ENCODE results near the gene NPTN.

Gene NPTN

DNA sequence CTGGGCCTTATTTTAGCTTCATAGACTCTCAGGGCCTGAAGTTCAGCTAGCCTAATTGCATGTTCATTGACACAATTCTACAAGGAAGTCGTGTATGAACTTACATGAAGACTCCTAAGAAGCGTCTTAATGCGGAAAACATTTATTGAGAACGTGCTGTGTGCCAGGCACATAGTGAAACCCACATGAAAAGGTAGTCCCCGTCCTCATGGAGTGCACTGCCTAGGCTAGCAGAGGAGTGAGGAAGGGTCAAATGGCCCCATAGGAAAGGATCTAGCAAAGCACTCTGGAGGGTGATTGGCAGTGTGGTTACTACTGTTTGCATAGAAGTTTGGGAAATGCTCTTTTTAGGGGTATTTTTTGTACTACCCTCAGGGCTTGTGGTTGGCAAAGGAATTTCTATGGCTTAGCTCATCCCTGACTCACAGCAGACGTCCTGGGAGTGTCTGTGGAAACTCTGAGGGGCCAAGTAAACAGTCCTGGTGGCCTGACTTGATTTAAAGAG lies 854 bp upstream of the NPTN start:
- H3K27ac ChIP-seq (ENCODE audit: low read depth, low read length) = no peak overlapping the region
- no peaks in the 10 kb centered on the region for H3K9me3 ChIP-seq (ENCODE audit: control insufficient read depth in 1 of 2, low read length in 2 of 2)
- peak overlapping the region; percentile 33 to 80 for H3K9ac ChIP-seq (ENCODE audit: low read depth in 1 of 2, low read length in 2 of 2)
- no peaks in the 10 kb centered on the region for H3K27me3 ChIP-seq (ENCODE audit: control insufficient read depth in 1 of 2, insufficient read depth in 2 of 2, low read length in 2 of 2)
- H3K36me3 ChIP-seq (ENCODE audit: control insufficient read depth in 1 of 2, insufficient read depth in 2 of 2, low read length in 2 of 2) = no peaks in the 10 kb centered on the region
- H3K4me3 ChIP-seq (ENCODE audit: low read depth in 1 of 2, low read length in 2 of 2) = peak overlapping the region; percentile 61 to 79
- peaks cover 31 to 40% of the 10 kb centered on the region in 2 donors for H3K4me1 ChIP-seq (ENCODE audit: control insufficient read depth in 1 of 2, insufficient read depth in 2 of 2, low read length in 2 of 2)

DNA sequence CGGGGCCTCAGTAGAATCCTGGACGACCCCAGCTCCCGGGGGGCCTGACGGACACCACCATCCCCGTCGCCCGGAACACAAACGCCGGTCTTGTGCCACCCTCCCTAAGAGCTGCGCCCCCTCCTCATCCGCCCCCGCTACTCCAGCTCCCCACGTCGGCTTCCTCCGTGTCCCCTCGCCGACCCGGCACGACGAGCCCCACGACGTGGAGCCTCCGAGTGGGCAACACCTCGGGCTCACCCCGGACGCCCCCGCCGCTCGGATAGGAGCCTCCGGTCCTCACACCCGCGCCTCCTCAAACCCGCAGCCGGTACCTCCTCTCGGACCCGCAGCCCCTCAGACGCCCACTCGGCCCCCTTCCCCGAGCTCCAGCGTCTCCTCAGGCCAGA lies 525 bp downstream of the NPTN start:
- no peaks in the 10 kb centered on the region for H3K36me3 ChIP-seq (ENCODE audit: control insufficient read depth in 1 of 2, insufficient read depth in 2 of 2, low read length in 2 of 2)
- no peaks in the 10 kb centered on the region for H3K9me3 ChIP-seq (ENCODE audit: control insufficient read depth in 1 of 2, low read length in 2 of 2)
- peak overlapping the region; percentile 72 for H3K27ac ChIP-seq (ENCODE audit: low read depth, low read length)
- peak overlapping the region; percentile 83 to 92 for H3K4me3 ChIP-seq (ENCODE audit: low read depth in 1 of 2, low read length in 2 of 2)
- peak overlapping the region; percentile 56 to 83 for H3K9ac ChIP-seq (ENCODE audit: low read depth in 1 of 2, low read length in 2 of 2)
- peaks cover 34 to 51% of the 10 kb centered on the region in 2 donors for H3K4me1 ChIP-seq (ENCODE audit: control insufficient read depth in 1 of 2, insufficient read depth in 2 of 2, low read length in 2 of 2)
- no peaks in the 10 kb centered on the region for H3K27me3 ChIP-seq (ENCODE audit: control insufficient read depth in 1 of 2, insufficient read depth in 2 of 2, low read length in 2 of 2)

GRCh38 chr15:73631915-73632669 lies 1.1 kb downstream of the NPTN start:
- Histone ChIP-seq H3K4me3 (ENCODE audit: low read depth in 1 of 2, low read length in 2 of 2) (peak overlapping the region; percentile 83 to 92), H3K27me3 (ENCODE audit: control insufficient read depth in 1 of 2, insufficient read depth in 2 of 2, low read length in 2 of 2) (no peaks in the 10 kb centered on the region), H3K36me3 (ENCODE audit: control insufficient read depth in 1 of 2, insufficient read depth in 2 of 2, low read length in 2 of 2) (no peaks in the 10 kb centered on the region), H3K9me3 (ENCODE audit: control insufficient read depth in 1 of 2, low read length in 2 of 2) (no peaks in the 10 kb centered on the region), H3K9ac (ENCODE audit: low read depth in 1 of 2, low read length in 2 of 2) (peak overlapping the region; percentile 56 to 83), H3K27ac (ENCODE audit: low read depth, low read length) (peak overlapping the region; percentile 72), H3K4me1 (ENCODE audit: control insufficient read depth in 1 of 2, insufficient read depth in 2 of 2, low read length in 2 of 2) (peaks cover 34 to 57% of the 10 kb centered on the region in 2 donors)

DNA sequence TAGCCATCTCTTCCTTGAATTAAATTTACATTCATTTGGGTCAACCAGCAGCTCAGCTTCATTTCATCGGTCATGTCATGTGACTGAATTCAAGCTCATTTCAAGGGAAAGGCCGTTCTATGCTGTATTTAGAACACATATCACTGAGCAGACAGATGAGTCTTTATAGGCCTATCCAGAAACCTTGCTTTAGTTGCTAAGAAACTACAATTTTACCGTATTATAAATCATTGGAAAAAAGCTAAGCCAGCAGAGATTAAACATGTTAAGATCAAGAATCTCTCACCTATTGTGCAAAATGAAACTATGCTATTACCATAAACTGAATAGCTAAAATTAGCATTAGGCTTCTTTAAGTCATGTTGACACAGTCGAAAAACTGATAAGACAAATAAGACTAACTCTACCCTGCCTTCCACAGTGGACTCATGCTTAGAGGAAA lies 2.2 kb downstream of the NPTN start:
- Histone ChIP-seq H3K4me3 (ENCODE audit: low read depth in 1 of 2, low read length in 2 of 2) (peak overlapping the region; percentile 83 to 92), H3K36me3 (ENCODE audit: control insufficient read depth in 1 of 2, insufficient read depth in 2 of 2, low read length in 2 of 2) (no peaks in the 10 kb centered on the region), H3K9ac (ENCODE audit: low read depth in 1 of 2, low read length in 2 of 2) (peak overlapping the region; percentile 35 to 83), H3K27ac (ENCODE audit: low read depth, low read length) (no peak overlapping the region), H3K4me1 (ENCODE audit: control insufficient read depth in 1 of 2, insufficient read depth in 2 of 2, low read length in 2 of 2) (peaks cover 34 to 64% of the 10 kb centered on the region in 2 donors), H3K9me3 (ENCODE audit: control insufficient read depth in 1 of 2, low read length in 2 of 2) (no peaks in the 10 kb centered on the region), H3K27me3 (ENCODE audit: control insufficient read depth in 1 of 2, insufficient read depth in 2 of 2, low read length in 2 of 2) (no peaks in the 10 kb centered on the region)

DNA sequence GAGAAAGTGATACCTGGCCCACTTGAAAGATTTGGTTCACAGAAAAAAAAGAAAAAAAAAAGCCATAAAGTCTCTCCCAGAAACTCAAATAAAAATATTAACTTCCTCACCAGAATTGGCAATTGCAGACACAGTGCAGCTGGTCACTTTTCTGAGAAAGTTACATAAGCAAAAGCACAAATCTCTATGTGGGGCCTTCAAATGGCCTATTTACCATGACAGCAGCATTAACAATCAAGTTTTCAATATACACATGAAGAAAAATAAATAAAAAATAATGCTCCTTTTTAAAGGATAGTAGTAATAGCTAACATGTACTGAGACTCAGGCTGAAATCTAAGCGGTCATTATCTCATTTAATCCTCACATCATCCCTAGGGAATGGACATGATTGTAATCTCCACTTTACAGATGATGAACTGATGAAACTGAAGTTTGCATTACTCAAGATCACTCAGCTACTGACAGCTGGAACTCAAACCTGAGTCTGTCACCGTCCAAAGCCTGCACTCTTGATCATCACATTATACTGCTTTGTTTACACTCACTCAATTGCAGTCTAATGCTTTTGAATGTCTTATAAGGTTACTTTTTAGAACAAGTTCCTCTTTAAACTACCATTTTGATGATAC lies 3.3 kb downstream of the NPTN start:
- Histone ChIP-seq H3K4me3 (ENCODE audit: low read depth in 1 of 2, low read length in 2 of 2) (peak overlapping the region; percentile 4 to 83), H3K27ac (ENCODE audit: low read depth, low read length) (no peak overlapping the region), H3K9ac (ENCODE audit: low read depth in 1 of 2, low read length in 2 of 2) (peak overlapping the region in 1 of 2 donors; percentile 83), H3K9me3 (ENCODE audit: control insufficient read depth in 1 of 2, low read length in 2 of 2) (no peaks in the 10 kb centered on the region), H3K27me3 (ENCODE audit: control insufficient read depth in 1 of 2, insufficient read depth in 2 of 2, low read length in 2 of 2) (no peaks in the 10 kb centered on the region), H3K36me3 (ENCODE audit: control insufficient read depth in 1 of 2, insufficient read depth in 2 of 2, low read length in 2 of 2) (no peaks in the 10 kb centered on the region), H3K4me1 (ENCODE audit: control insufficient read depth in 1 of 2, insufficient read depth in 2 of 2, low read length in 2 of 2) (peaks cover 34 to 70% of the 10 kb centered on the region in 2 donors)

DNA sequence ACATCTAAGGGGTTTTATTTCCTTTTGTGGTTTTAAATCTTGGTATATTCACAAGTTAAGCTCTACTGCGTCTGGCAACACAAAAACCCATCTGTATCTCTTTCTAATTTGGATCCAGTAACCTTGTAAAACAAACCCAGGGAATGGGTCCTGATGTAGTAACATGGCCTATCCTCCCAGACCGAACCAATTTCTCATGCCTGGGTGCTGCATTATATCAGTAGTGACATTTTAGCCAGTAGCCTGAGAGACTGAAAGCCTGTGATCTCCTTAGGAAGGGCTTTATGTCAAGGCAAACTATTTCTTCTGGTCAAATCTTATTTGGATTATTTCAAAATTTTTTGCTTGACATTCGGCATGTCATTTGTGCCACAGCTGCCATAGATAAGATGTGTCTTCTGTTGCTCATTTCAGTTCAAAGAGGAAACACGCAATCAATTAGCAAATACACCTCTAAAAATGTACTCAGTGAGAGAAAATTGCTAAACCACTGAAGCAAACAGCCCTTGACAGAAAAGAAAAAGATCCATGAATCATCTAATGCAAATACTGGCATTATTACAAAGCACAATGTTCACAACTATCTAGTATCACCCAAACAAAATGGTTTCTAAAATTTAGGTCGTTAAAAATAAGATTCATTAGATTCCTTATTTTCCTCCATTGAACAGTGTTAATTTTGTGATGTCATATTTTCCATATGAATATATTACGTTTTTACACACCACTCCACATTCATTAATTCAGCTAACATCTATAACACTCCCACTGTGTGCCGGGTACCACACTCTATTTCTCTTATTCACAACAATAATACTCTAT lies 4.0 kb downstream of the NPTN start:
- no peaks in the 10 kb centered on the region for H3K36me3 ChIP-seq (ENCODE audit: control insufficient read depth in 1 of 2, insufficient read depth in 2 of 2, low read length in 2 of 2)
- no peaks in the 10 kb centered on the region for H3K27me3 ChIP-seq (ENCODE audit: control insufficient read depth in 1 of 2, insufficient read depth in 2 of 2, low read length in 2 of 2)
- H3K4me1 ChIP-seq (ENCODE audit: control insufficient read depth in 1 of 2, insufficient read depth in 2 of 2, low read length in 2 of 2) = peaks cover 33 to 73% of the 10 kb centered on the region in 2 donors
- no peak overlapping the region for H3K27ac ChIP-seq (ENCODE audit: low read depth, low read length)
- H3K9me3 ChIP-seq (ENCODE audit: control insufficient read depth in 1 of 2, low read length in 2 of 2) = no peaks in the 10 kb centered on the region
- peak overlapping the region in 1 of 2 donors; percentile 83 for H3K4me3 ChIP-seq (ENCODE audit: low read depth in 1 of 2, low read length in 2 of 2)
- H3K9ac ChIP-seq (ENCODE audit: low read depth in 1 of 2, low read length in 2 of 2) = peak overlapping the region in 1 of 2 donors; percentile 3

DNA sequence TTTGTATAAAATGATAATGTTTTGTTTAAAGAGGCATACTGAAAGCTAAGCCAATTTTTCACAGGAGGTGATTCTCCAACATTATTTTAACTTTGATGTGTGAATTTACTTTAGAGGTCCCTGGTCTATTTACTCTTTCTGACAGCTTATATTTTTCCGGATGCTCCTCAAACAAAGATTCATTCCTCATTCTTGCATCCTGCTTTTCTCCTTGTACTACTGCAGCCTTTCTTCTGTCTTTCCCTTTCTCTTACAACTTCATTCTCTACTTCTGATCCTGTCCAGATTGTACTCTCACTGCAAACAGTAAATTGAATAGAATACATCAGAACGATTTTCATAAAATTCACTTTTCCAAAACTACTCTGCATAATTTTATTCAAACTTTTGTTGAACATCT lies 5.1 kb downstream of the NPTN start:
- H3K27me3 ChIP-seq (ENCODE audit: control insufficient read depth in 1 of 2, insufficient read depth in 2 of 2, low read length in 2 of 2) = no peaks in the 10 kb centered on the region
- H3K36me3 ChIP-seq (ENCODE audit: control insufficient read depth in 1 of 2, insufficient read depth in 2 of 2, low read length in 2 of 2) = no peaks in the 10 kb centered on the region
- peaks cover 27 to 70% of the 10 kb centered on the region in 2 donors for H3K4me1 ChIP-seq (ENCODE audit: control insufficient read depth in 1 of 2, insufficient read depth in 2 of 2, low read length in 2 of 2)
- H3K27ac ChIP-seq (ENCODE audit: low read depth, low read length) = no peak overlapping the region
- H3K4me3 ChIP-seq (ENCODE audit: low read depth in 1 of 2, low read length in 2 of 2) = no peak overlapping the region
- H3K9ac ChIP-seq (ENCODE audit: low read depth in 1 of 2, low read length in 2 of 2) = no peak overlapping the region
- H3K9me3 ChIP-seq (ENCODE audit: control insufficient read depth in 1 of 2, low read length in 2 of 2) = no peaks in the 10 kb centered on the region

DNA sequence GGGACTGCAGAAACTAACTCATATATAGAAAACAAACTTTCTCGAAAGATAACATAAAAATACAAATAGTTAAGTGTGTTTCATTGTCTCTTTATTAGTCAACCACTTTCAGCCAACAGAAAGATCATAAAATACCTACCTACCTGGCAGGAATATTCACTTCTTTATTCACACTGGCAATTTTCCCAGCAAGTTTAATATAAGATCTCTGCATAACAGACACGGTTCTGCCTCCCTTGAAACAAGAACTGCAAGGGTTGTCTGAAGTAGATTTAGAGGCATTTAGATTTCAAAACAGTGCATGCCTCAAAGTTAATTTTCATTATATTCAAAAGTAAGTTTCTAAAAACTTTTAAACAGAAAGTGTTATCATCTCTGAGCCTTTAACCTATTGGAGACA lies 7.1 kb downstream of the NPTN start:
- no peaks in the 10 kb centered on the region for H3K9me3 ChIP-seq (ENCODE audit: control insufficient read depth in 1 of 2, low read length in 2 of 2)
- H3K4me3 ChIP-seq (ENCODE audit: low read depth in 1 of 2, low read length in 2 of 2) = no peak overlapping the region
- H3K27me3 ChIP-seq (ENCODE audit: control insufficient read depth in 1 of 2, insufficient read depth in 2 of 2, low read length in 2 of 2) = no peaks in the 10 kb centered on the region
- H3K4me1 ChIP-seq (ENCODE audit: control insufficient read depth in 1 of 2, insufficient read depth in 2 of 2, low read length in 2 of 2) = peaks cover 20 to 68% of the 10 kb centered on the region in 2 donors
- H3K9ac ChIP-seq (ENCODE audit: low read depth in 1 of 2, low read length in 2 of 2) = no peak overlapping the region
- H3K36me3 ChIP-seq (ENCODE audit: control insufficient read depth in 1 of 2, insufficient read depth in 2 of 2, low read length in 2 of 2) = no peaks in the 10 kb centered on the region
- H3K27ac ChIP-seq (ENCODE audit: low read depth, low read length) = no peak overlapping the region

DNA sequence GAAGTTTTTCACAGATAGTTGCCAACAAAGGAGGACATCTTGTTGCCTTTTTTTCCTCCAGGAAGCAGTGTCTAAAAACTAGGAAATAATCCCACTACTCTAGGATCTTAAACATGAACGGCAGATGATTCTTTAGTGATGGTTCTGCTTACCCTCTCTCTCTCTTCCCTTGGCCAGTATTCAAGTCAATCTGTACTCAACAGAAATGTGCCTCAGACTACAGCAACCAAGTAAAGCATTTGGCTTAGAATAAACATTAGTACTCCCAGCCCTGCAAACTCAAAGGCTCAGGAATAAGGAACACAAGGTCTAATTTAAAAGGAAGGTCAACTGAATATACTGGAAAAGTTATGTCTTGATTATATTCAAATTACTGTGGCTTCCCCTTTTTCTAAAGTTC lies 8.7 kb downstream of the NPTN start:
- H3K4me3 ChIP-seq (ENCODE audit: low read depth in 1 of 2, low read length in 2 of 2) = no peak overlapping the region
- no peaks in the 10 kb centered on the region for H3K36me3 ChIP-seq (ENCODE audit: control insufficient read depth in 1 of 2, insufficient read depth in 2 of 2, low read length in 2 of 2)
- H3K4me1 ChIP-seq (ENCODE audit: control insufficient read depth in 1 of 2, insufficient read depth in 2 of 2, low read length in 2 of 2) = peaks cover 18 to 68% of the 10 kb centered on the region in 2 donors
- H3K27ac ChIP-seq (ENCODE audit: low read depth, low read length) = no peak overlapping the region
- no peaks in the 10 kb centered on the region for H3K9me3 ChIP-seq (ENCODE audit: control insufficient read depth in 1 of 2, low read length in 2 of 2)
- no peaks in the 10 kb centered on the region for H3K27me3 ChIP-seq (ENCODE audit: control insufficient read depth in 1 of 2, insufficient read depth in 2 of 2, low read length in 2 of 2)
- H3K9ac ChIP-seq (ENCODE audit: low read depth in 1 of 2, low read length in 2 of 2) = no peak overlapping the region
